T-cell (primary cell): ENCODE data around the gene ACTBL2. TPM values are rescaled to one million over a fixed set of nuclear protein-coding genes. Genes with fewer than 3 reads are reported as not detected.

Experiments
- ATAC-seq, 4 experiments: fragments of 200-7000 bp in 3 of 4; fragments of 150-1000 bp in 1 of 4; cut with Tn5 transposase; replicated peaks in 1 of 4; 1 replicate in 3 of 4; 2 replicates in 1 of 4; pipeline ENCODE4 v1.10.0; 2021; ENCODE audit warnings: moderate library complexity in 3 of 4, mild to moderate bottlenecking in 2 of 4, moderate number of reproducible peaks in 1 of 4
- CTCF ChIA-PET, 2 donors: fragments of 300-600 bp; sonication (Branson Sonifier 250); formaldehyde crosslinking; loops; one replicate each; lab custom pipeline; 2022; ENCODE audit warnings: antibody characterized with exemption in 2 of 2; lab: Charles Lee
- POLR2A ChIA-PET, 2 donors: fragments of 300-600 bp; sonication (Branson Sonifier 250); formaldehyde crosslinking; loops; one replicate each; lab custom pipeline; 2022; ENCODE audit warnings: antibody characterized with exemption in 2 of 2; lab: Charles Lee
- DNase-seq, 35 experiments: peaks; one replicate each; pipeline versions ENCODE4 v3.0.0 to v3.0.0-alpha.2; 2013 to 2023
- H3K27ac ChIP-seq: one replicate; pipeline ENCODE4 v1.5.1; 2013; ENCODE audit warnings: low read length
- H3K27me3 ChIP-seq, 2 experiments: replicated peaks in 1 of 2; 1 replicate in 1 of 2; 2 replicates in 1 of 2; pipeline versions ENCODE4 v1.6.1 to v1.7.0; 2013; ENCODE audit warnings: low read length in 1 of 2, mixed read lengths in 1 of 2; ENCODE audit not compliant: control insufficient read depth in 2 of 2, insufficient read depth in 2 of 2; ENCODE audit errors: extremely low read depth in 1 of 2
- H3K36me3 ChIP-seq, 2 donors: 1 replicate in 1 of 2; 2 replicates in 1 of 2; pipeline versions ENCODE4 v1.6.1 to v1.7.0; 2013; ENCODE audit warnings: low read length in 1 of 2; ENCODE audit not compliant: control insufficient read depth in 2 of 2, insufficient read depth in 1 of 2; ENCODE audit errors: extremely low read depth in 1 of 2
- H3K4me1 ChIP-seq, 2 experiments: 1 replicate in 1 of 2; 2 replicates in 1 of 2; pipeline versions ENCODE4 v1.6.1 to v1.7.0; 2013; ENCODE audit warnings: low read length in 2 of 2, mixed read lengths in 1 of 2; ENCODE audit not compliant: insufficient read depth in 2 of 2, control insufficient read depth in 1 of 2; ENCODE audit errors: extremely low read depth in 1 of 2
- H3K4me3 ChIP-seq, 2 donors: 1 replicate in 1 of 2; 2 replicates in 1 of 2; pipeline versions ENCODE4 v1.5.1 to v1.7.0; 2013; ENCODE audit warnings: mild to moderate bottlenecking in 2 of 2, low read length in 1 of 2, moderate library complexity in 1 of 2; ENCODE audit not compliant: control insufficient read depth in 1 of 2; ENCODE audit errors: extremely low read depth in 1 of 2
- H3K9me3 ChIP-seq: 2 replicates; pipeline ENCODE4 v1.7.0; 2013
- H3K27ac Mint-ChIP-seq, 2 donors: one replicate each; pipeline ENCODE4 v1.8.0; 2020 to 2021; ENCODE audit warnings: mild to moderate bottlenecking in 2 of 2, mixed read lengths in 2 of 2
- H3K27me3 Mint-ChIP-seq, 2 donors: one replicate each; pipeline ENCODE4 v1.8.0; 2021 to 2022; ENCODE audit warnings: mixed read lengths in 2 of 2
- H3K36me3 Mint-ChIP-seq: one replicate; pipeline ENCODE4 v1.8.0; 2021; ENCODE audit warnings: mixed read lengths
- H3K4me1 Mint-ChIP-seq, 3 donors: one replicate each; pipeline ENCODE4 v1.8.0; 2020 to 2022; ENCODE audit warnings: mixed read lengths in 3 of 3, mild to moderate bottlenecking in 1 of 3
- H3K4me3 Mint-ChIP-seq, 3 donors: one replicate each; pipeline ENCODE4 v1.8.0; 2020 to 2022; ENCODE audit warnings: mild to moderate bottlenecking in 3 of 3, mixed read lengths in 3 of 3, moderate library complexity in 3 of 3
- H3K9me3 Mint-ChIP-seq, 3 donors: one replicate each; pipeline ENCODE4 v1.8.0; 2020 to 2022; ENCODE audit warnings: mixed read lengths in 3 of 3
- WGBS: methylation state at CpG from one replicate; pipeline ENCODE4 v1.1.5; 2013; ENCODE audit warnings: missing lambda C conversion rate; ENCODE audit not compliant: insufficient coverage; 5-methylcytosine and 5-hydroxymethylcytosine counted together
- total RNA-seq, 35 experiments: library from RNA in 6 of 35; stranded (reverse) in 6 of 35; fragments of 120-200 nt in 1 of 35; gene quantifications; one replicate each; pipeline versions ENCODE4 v1.2.1 to v1.2.4 and lab custom pipeline; 2013 to 2026

Gene ACTBL2
- total RNA-seq, 5 donors from 2014 or later (not counting 1 experiment from before 2014, with no cell fraction given) = not detected

- Mint-ChIP-seq H3K36me3 (no peaks in the 10 kb centered on the region), H3K4me1 (peaks cover 26 to 42% (median 34%) of the 10 kb centered on the region in 3 donors), H3K27me3 (peaks cover 0 to 3% of the 10 kb centered on the region in 2 donors), H3K9me3 (no peaks in the 10 kb centered on the region), H3K27ac (no peak overlapping the region), H3K4me3 (no peak overlapping the region)
- ATAC-seq (no peak), DNase-seq (no peak)
- H3K9me3 ChIP-seq = no peaks in the 10 kb centered on the region
- H3K4me3 ChIP-seq = no peak overlapping the region
- POLR2A ChIA-PET = no interaction called here
- no peaks in the 10 kb centered on the region for H3K36me3 ChIP-seq
- CTCF ChIA-PET = interaction anchor here in 1 of 2 donors (0.7 to 1.4 kb wide), 2 partner anchors 15 to 1398 kb away, joined by 3 read pairs; no protein-coding TSS in a partner anchor
- peaks cover 18 to 20% of the 10 kb centered on the region in 2 experiments for H3K4me1 ChIP-seq
- no peaks in the 10 kb centered on the region for H3K27me3 ChIP-seq
- no peak overlapping the region for H3K27ac ChIP-seq
These were observed 15.1 kb upstream of the ACTBL2 start for GRCh38 chr5:57497733-57498132.

- peak; percentile 52 to 77 (median 66) for ATAC-seq
- no peaks in the 10 kb centered on the region for H3K9me3 Mint-ChIP-seq
- Histone ChIP-seq H3K27me3 (no peaks in the 10 kb centered on the region), H3K4me3 (peak overlapping the region in 1 of 2 donors; percentile 25), H3K27ac (peak overlapping the region; percentile 49), H3K9me3 (no peaks in the 10 kb centered on the region), H3K4me1 (peaks cover 18 to 20% of the 10 kb centered on the region in 2 experiments), H3K36me3 (no peaks in the 10 kb centered on the region)
- peak overlapping the region; percentile 94 to 95 for H3K27ac Mint-ChIP-seq
- H3K36me3 Mint-ChIP-seq = no peaks in the 10 kb centered on the region
- POLR2A ChIA-PET = no interaction called here
- peak in 13 of 35 experiments; percentile 3 to 30 (median 8) for DNase-seq
- peaks cover 0 to 5% of the 10 kb centered on the region in 2 donors for H3K27me3 Mint-ChIP-seq
- CTCF ChIA-PET = interaction anchor here (0.7 to 1.1 kb wide), 2 partner anchors 8 to 965 kb away, joined by 3 to 4 read pairs; no protein-coding TSS in a partner anchor
- H3K4me1 Mint-ChIP-seq = peaks cover 26 to 42% (median 34%) of the 10 kb centered on the region in 3 donors
- H3K4me3 Mint-ChIP-seq = peak overlapping the region in 2 of 3 donors; percentile 2 to 38
- WGBS = no CpG with 5 or more reads among the region's 6 CpGs
These were observed 12.9 kb upstream of the ACTBL2 start for GRCh38 chr5:57495285-57496086.

GRCh38 chr5:57494104-57495098 lies 11.8 kb upstream of the ACTBL2 start:
- Mint-ChIP-seq H3K27ac (peak overlapping the region; percentile 94 to 95), H3K9me3 (no peaks in the 10 kb centered on the region), H3K4me3 (peak overlapping the region in 2 of 3 donors; percentile 38 to 46), H3K4me1 (peaks cover 26 to 42% (median 32%) of the 10 kb centered on the region in 3 donors), H3K36me3 (no peaks in the 10 kb centered on the region), H3K27me3 (peaks cover 0 to 5% of the 10 kb centered on the region in 2 donors)
- POLR2A ChIA-PET = no interaction called here
- no peaks in the 10 kb centered on the region for H3K9me3 ChIP-seq
- H3K27me3 ChIP-seq = no peaks in the 10 kb centered on the region
- no peaks in the 10 kb centered on the region for H3K36me3 ChIP-seq
- peak in 3 of 35 experiments; percentile 13 to 43 (median 16) for DNase-seq
- H3K4me3 ChIP-seq = no peak overlapping the region
- 20% methylated on average over 2 of the region's 6 CpGs for WGBS
- H3K4me1 ChIP-seq = peaks cover 18 to 20% of the 10 kb centered on the region in 2 experiments
- ATAC-seq = peak; percentile 31 to 70 (median 57)
- CTCF ChIA-PET = no interaction called here
- H3K27ac ChIP-seq = peak overlapping the region; percentile 49

- Mint-ChIP-seq H3K4me1 (peaks cover 21 to 32% (median 26%) of the 10 kb centered on the region in 3 donors), H3K27ac (no peak overlapping the region), H3K4me3 (no peak overlapping the region), H3K27me3 (peaks cover 0 to 5% of the 10 kb centered on the region in 2 donors), H3K9me3 (no peaks in the 10 kb centered on the region), H3K36me3 (no peaks in the 10 kb centered on the region)
- no peaks in the 10 kb centered on the region for H3K9me3 ChIP-seq
- ATAC-seq = no peak
- no peak overlapping the region for H3K4me3 ChIP-seq
- no peak overlapping the region for H3K27ac ChIP-seq
- ChIA-PET POLR2A (no interaction called here), CTCF (no interaction called here)
- no peaks in the 10 kb centered on the region for H3K36me3 ChIP-seq
- DNase-seq = no peak
- no peaks in the 10 kb centered on the region for H3K27me3 ChIP-seq
- WGBS = 71% methylated on average over 1 of the region's 1 CpG
- peaks cover 18 to 20% of the 10 kb centered on the region in 2 experiments for H3K4me1 ChIP-seq
These were observed 10.4 kb upstream of the ACTBL2 start for GRCh38 chr5:57493034-57493433.

GRCh38 chr5:57492632-57493031 lies 10.0 kb upstream of the ACTBL2 start:
- no peak for ATAC-seq
- no peaks in the 10 kb centered on the region for H3K9me3 Mint-ChIP-seq
- H3K4me1 Mint-ChIP-seq = peaks cover 21 to 32% (median 26%) of the 10 kb centered on the region in 3 donors
- H3K27me3 ChIP-seq = no peaks in the 10 kb centered on the region
- DNase-seq = no peak
- H3K27me3 Mint-ChIP-seq = peaks cover 0 to 5% of the 10 kb centered on the region in 2 donors
- POLR2A ChIA-PET = no interaction called here
- H3K4me3 ChIP-seq = no peak overlapping the region
- 100% methylated on average over 1 of the region's 3 CpGs for WGBS
- H3K9me3 ChIP-seq = no peaks in the 10 kb centered on the region
- no peak overlapping the region for H3K27ac Mint-ChIP-seq
- no peak overlapping the region for H3K27ac ChIP-seq
- H3K4me3 Mint-ChIP-seq = no peak overlapping the region
- no peaks in the 10 kb centered on the region for H3K36me3 ChIP-seq
- H3K36me3 Mint-ChIP-seq = no peaks in the 10 kb centered on the region
- H3K4me1 ChIP-seq = peaks cover 18 to 20% of the 10 kb centered on the region in 2 experiments
- CTCF ChIA-PET = no interaction called here
